OCI-LY1 (cell line): Measurements from ENCODE around the gene STAC.
"Not testable (repeated sequence)": the region's sequence is repeated elsewhere in the genome, so short reads cannot be mapped to it uniquely, and the experiment has no call there.

Experiments used
- H2AFZ ChIP-seq: fragments of 200-600 bp; sonication (generic), shearing (Covaris generic); 2 replicates; pipeline ENCODE4 v1.6.0; 2014; ENCODE audit warnings: antibody characterized with exemption, mild to moderate bottlenecking, low read length
- H3F3A ChIP-seq: fragments of 200-600 bp; sonication (generic), shearing (Covaris generic); 2 replicates; pipeline ENCODE4 v1.6.0; 2014; ENCODE audit warnings: mild to moderate bottlenecking, antibody characterized with exemption, low read length, moderate library complexity; ENCODE audit not compliant: insufficient read depth
- H3K27ac ChIP-seq: fragments of 200-600 bp; sonication (generic); 2 replicates; pipeline ENCODE4 v1.5.1; 2014; ENCODE audit warnings: low read length, mixed run types, mild to moderate bottlenecking, low read depth; ENCODE audit not compliant: poor library complexity, severe bottlenecking
- H3K27me3 ChIP-seq: fragments of 200-600 bp; sonication (generic); 2 replicates; pipeline ENCODE4 v1.6.0; 2014; ENCODE audit warnings: antibody characterized with exemption, mild to moderate bottlenecking, low read length, moderate library complexity; ENCODE audit not compliant: insufficient read depth
- H3K36me3 ChIP-seq: fragments of 200-600 bp; sonication (generic); 2 replicates; pipeline ENCODE4 v1.6.1; 2014; ENCODE audit warnings: mild to moderate bottlenecking, antibody characterized with exemption, low read length, moderate library complexity, mixed read lengths; ENCODE audit not compliant: insufficient read depth
- H3K4me1 ChIP-seq: fragments of 200-600 bp; sonication (generic); 2 replicates; pipeline ENCODE4 v1.5.1; 2014; ENCODE audit warnings: mild to moderate bottlenecking, low read length, moderate library complexity; ENCODE audit not compliant: insufficient read depth, severe bottlenecking
- H3K4me2 ChIP-seq: fragments of 200-600 bp; sonication (generic), shearing (Covaris generic); 2 replicates; pipeline ENCODE4 v1.6.1; 2014; ENCODE audit warnings: low read length
- H3K4me3 ChIP-seq: fragments of 200-600 bp; sonication (generic); 2 replicates; pipeline ENCODE4 v1.5.1; 2014; ENCODE audit warnings: low read length, low read depth, mild to moderate bottlenecking, mixed read lengths; ENCODE audit not compliant: poor library complexity, severe bottlenecking
- H3K79me2 ChIP-seq: fragments of 200-600 bp; shearing (Covaris generic); 2 replicates; pipeline ENCODE4 v1.6.1; 2016; ENCODE audit warnings: mixed run types, low read length, mixed read lengths; ENCODE audit not compliant: insufficient read depth
- H3K9ac ChIP-seq: fragments of 200-600 bp; sonication (generic), shearing (Covaris generic); 2 replicates; pipeline ENCODE4 v1.6.1; 2014; ENCODE audit warnings: mild to moderate bottlenecking, low read length, mixed read lengths
- H3K9me2 ChIP-seq: fragments of 200-600 bp; sonication (generic), shearing (Covaris generic); 2 replicates; pipeline ENCODE4 v1.6.1; 2014; ENCODE audit warnings: low read depth, mild to moderate bottlenecking, low read length, mixed read lengths
- H3K9me3 ChIP-seq: fragments of 200-600 bp; shearing (Covaris generic); 2 replicates; pipeline ENCODE4 v1.6.1; 2014; ENCODE audit warnings: low read length, mixed read lengths
- H4K20me1 ChIP-seq: fragments of 200-600 bp; sonication (generic), shearing (Covaris generic); 2 replicates; pipeline ENCODE4 v1.6.0; 2016; ENCODE audit warnings: mild to moderate bottlenecking, low read length; ENCODE audit not compliant: insufficient read depth
- CTCF ChIP-seq: fragments of 200-600 bp; sonication (generic), shearing (Covaris generic); IDR thresholded peaks from 2 replicates; pipeline ENCODE4 v1.5.1; 2017; ENCODE audit warnings: mild to moderate bottlenecking, antibody characterized with exemption, low read length, moderate library complexity, mixed read lengths
- EZH2 ChIP-seq: fragments of 200-600 bp; sonication (generic), shearing (Covaris generic); IDR thresholded peaks from 2 replicates; pipeline ENCODE4 v1.8.0; 2017; ENCODE audit warnings: borderline replicate concordance, mixed run types, mild to moderate bottlenecking, antibody characterized with exemption, low read length, moderate library complexity, mixed read lengths

Gene STAC

GRCh38 chr3:36493051-36493450 lies 112.7 kb downstream of the STAC start:
- Histone ChIP-seq H2AFZ (no peak overlapping the region), H3K9me2 (no peaks in the 10 kb centered on the region), H3F3A (no peaks in the 10 kb centered on the region), H3K27me3 (no peaks in the 10 kb centered on the region), H3K4me1 (no peaks in the 10 kb centered on the region), H4K20me1 (no peaks in the 10 kb centered on the region), H3K9me3 (no peaks in the 10 kb centered on the region), H3K4me3 (no peak overlapping the region), H3K27ac (no peak overlapping the region), H3K9ac (no peak overlapping the region), H3K36me3 (no peaks in the 10 kb centered on the region), H3K4me2 (no peak overlapping the region), H3K79me2 (no peaks in the 10 kb centered on the region)
- no peak for TF ChIP-seq EZH2
- TF ChIP-seq CTCF, result no peak

GRCh38 chr3:36494461-36495109 lies 114.3 kb downstream of the STAC start:
- Histone ChIP-seq H2AFZ (no peak overlapping the region), H3F3A (no peaks in the 10 kb centered on the region), H3K4me2 (no peak overlapping the region), H3K9ac (no peak overlapping the region), H3K36me3 (no peaks in the 10 kb centered on the region), H3K27ac (no peak overlapping the region), H3K79me2 (no peaks in the 10 kb centered on the region), H4K20me1 (no peaks in the 10 kb centered on the region), H3K27me3 (no peaks in the 10 kb centered on the region), H3K9me2 (no peaks in the 10 kb centered on the region), H3K4me1 (no peaks in the 10 kb centered on the region), H3K9me3 (no peaks in the 10 kb centered on the region), H3K4me3 (no peak overlapping the region)
- TF ChIP-seq EZH2 (no peak), CTCF (no peak)

GRCh38 chr3:36496684-36497633 lies 116.7 kb downstream of the STAC start:
- H3K4me2 ChIP-seq, result no peak overlapping the region

GRCh38 chr3:36500053-36500452 lies 119.7 kb downstream of the STAC start:
- not testable (repeated sequence) for H3K4me2 ChIP-seq, H3K4me3 ChIP-seq, H3K27ac ChIP-seq, H3K9me3 ChIP-seq, H2AFZ ChIP-seq, H3K36me3 ChIP-seq, H3K27me3 ChIP-seq, H4K20me1 ChIP-seq, H3K79me2 ChIP-seq, H3K9ac ChIP-seq, H3K9me2 ChIP-seq, H3F3A ChIP-seq, H3K4me1 ChIP-seq

More at GRCh38 chr3:36496684-36497633, 116.7 kb downstream of the STAC start:
- no peak overlapping the region for H3K4me3 ChIP-seq
- H3K9me3 ChIP-seq, result no peaks in the 10 kb centered on the region
- H3K27ac ChIP-seq, result no peak overlapping the region
- no peaks in the 10 kb centered on the region for H3K79me2 ChIP-seq
- TF ChIP-seq EZH2 (no peak), CTCF (no peak)
- no peaks in the 10 kb centered on the region for H4K20me1 ChIP-seq
- no peaks in the 10 kb centered on the region for H3F3A ChIP-seq
- H3K9me2 ChIP-seq, result no peaks in the 10 kb centered on the region
- no peak overlapping the region for H2AFZ ChIP-seq
- no peaks in the 10 kb centered on the region for H3K27me3 ChIP-seq
- H3K36me3 ChIP-seq, result no peaks in the 10 kb centered on the region
- H3K4me1 ChIP-seq, result no peaks in the 10 kb centered on the region
- no peak overlapping the region for H3K9ac ChIP-seq
